Measurements from ENCODE around the gene TMBIM4. TPM values are rescaled to one million over a fixed set of nuclear protein-coding genes. Genes with fewer than 3 reads are reported as not detected.

The TMBIM4 gene
- total RNA-seq, 1 experiment from 2014 or later: 18.4 TPM

GRCh38 chr12:66113471-66113870 is 56.3 kb downstream of the TMBIM4 start:
- Histone ChIP-seq H3K18ac (ENCODE audit: insufficient read length, low read depth, low read length) (no peak overlapping the region), H3K79me1 (ENCODE audit: insufficient read depth, low read depth, low read length, poor library complexity, severe bottlenecking) (no peaks in the 10 kb centered on the region), H3K23ac (ENCODE audit: insufficient read length, low read depth, low read length) (no peak overlapping the region), H4K5ac (ENCODE audit: insufficient read length, low read depth, low read length) (no peak overlapping the region), H4K91ac (ENCODE audit: insufficient read length, low read depth, low read length) (no peak overlapping the region), H3K4me1 (ENCODE audit: insufficient read depth, low read length) (no peaks in the 10 kb centered on the region; the same call in 1 of the 2 replicates), H3K4me2 (ENCODE audit: insufficient read depth, insufficient read length, low read length) (no peak overlapping the region), H3K27ac (ENCODE audit: insufficient read length, low read depth, low read length) (no peak overlapping the region), H2BK120ac (ENCODE audit: low read depth, low read length, poor library complexity, severe bottlenecking) (no peak overlapping the region), H4K8ac (replicated peaks; ENCODE audit: insufficient read length, low read depth, low read length) (no peak overlapping the region), H2AK5ac (ENCODE audit: insufficient read length, low read length) (no peak overlapping the region), H3K56ac (ENCODE audit: insufficient read length, low read depth, low read length) (no peak overlapping the region), H4K20me1 (ENCODE audit: control insufficient read depth, insufficient read depth, insufficient read length) (no peaks in the 10 kb centered on the region), H2AFZ (ENCODE audit: low read length) (no peak overlapping the region), H3K4ac (ENCODE audit: low read depth, low read length) (no peak overlapping the region), H2BK5ac (ENCODE audit: insufficient read length, low read length) (no peak overlapping the region), H3K79me2 (ENCODE audit: insufficient read depth, low read length) (no peaks in the 10 kb centered on the region), H3K14ac (ENCODE audit: insufficient read depth, low read length) (no peak overlapping the region), H3K9me3 (ENCODE audit: control insufficient read depth, low read depth, low read length) (no peaks in the 10 kb centered on the region), H2BK12ac (ENCODE audit: insufficient read length, low read depth, low read length) (no peak overlapping the region), H3K27me3 (ENCODE audit: insufficient read depth, low read length) (no peaks in the 10 kb centered on the region), H3K9ac (ENCODE audit: extremely low read depth, insufficient read length, low read length) (no peak overlapping the region), H2BK20ac (ENCODE audit: low read depth, low read length, poor library complexity, severe bottlenecking) (no peak overlapping the region), H3K23me2 (ENCODE audit: insufficient read length, low read depth, low read length, poor library complexity, severe bottlenecking) (no peaks in the 10 kb centered on the region), H3T11ph (ENCODE audit: low read length) (no peak overlapping the region), H2BK15ac (ENCODE audit: low read depth, low read length) (no peak overlapping the region)
- WGBS (ENCODE audit: extremely low coverage, insufficient read length, low lambda C conversion rate): no CpG with 5 or more reads among the region's 1 CpG
- Mint-ChIP-seq H3K36me3 (ENCODE audit: insufficient read depth in 1 of 3, low read depth in 3 of 3) (peaks cover 0 to 1% (median 0%) of the 10 kb centered on the region in 3 experiments; a peak in 3 of 7 replicates), H3K9me3 (no peaks in the 10 kb centered on the region), H3K4me3 (no peak overlapping the region), H3K27me3 (ENCODE audit: low read depth) (no peaks in the 10 kb centered on the region), H3K27ac (no peak overlapping the region), H3K4me1 (peaks cover 3 to 6% of the 10 kb centered on the region in 2 experiments)
- no peak for DNase-seq
- no peak for TF ChIP-seq CTCF (conservative IDR thresholded peaks at IDR 0.05)
